MM.1S (cell line): ENCODE results near the gene PINK1.
A peak's percentile ranks its signal among the peaks of the same experiment; 100 is the strongest.

Source experiments
- DNase-seq: peaks from one replicate; pipeline ENCODE4 v3.0.0-alpha.2; 2015
- H2AFZ ChIP-seq: fragments of 300-600 bp; sonication (generic); 2 replicates; pipeline ENCODE4 v1.6.0; 2016; ENCODE audit warnings: antibody characterized with exemption, low read length
- H3F3A ChIP-seq: fragments of 300-600 bp; sonication (generic); 2 replicates; pipeline ENCODE4 v1.6.1; 2016; ENCODE audit warnings: mild to moderate bottlenecking, antibody characterized with exemption, low read length, moderate library complexity, mixed read lengths; ENCODE audit not compliant: insufficient read depth
- H3K27ac ChIP-seq: fragments of 300-600 bp; sonication (generic); 2 replicates; pipeline ENCODE4 v1.5.1; 2016; ENCODE audit warnings: mild to moderate bottlenecking, low read length
- H3K27me3 ChIP-seq: fragments of 300-600 bp; sonication (generic); replicated peaks from 2 replicates; pipeline ENCODE4 v1.6.0; 2016; ENCODE audit warnings: low read length; ENCODE audit not compliant: insufficient read depth
- H3K36me3 ChIP-seq: fragments of 300-600 bp; sonication (generic); replicated peaks from 2 replicates; pipeline ENCODE4 v1.6.1; 2016; ENCODE audit warnings: mild to moderate bottlenecking, low read length, mixed read lengths; ENCODE audit not compliant: insufficient read depth
- H3K4me1 ChIP-seq: fragments of 300-600 bp; sonication (generic); 2 replicates; pipeline ENCODE4 v1.6.1; 2016; ENCODE audit warnings: low read length, mixed read lengths
- H3K4me2 ChIP-seq: fragments of 300-600 bp; sonication (generic); 2 replicates; pipeline ENCODE4 v1.6.0; 2016; ENCODE audit warnings: low read depth, low read length
- H3K4me3 ChIP-seq: fragments of 300-600 bp; sonication (generic); 2 replicates; pipeline ENCODE4 v1.5.1; 2016; ENCODE audit warnings: low read length, mixed read lengths
- H3K79me2 ChIP-seq: fragments of 300-600 bp; sonication (generic); 2 replicates; pipeline ENCODE4 v1.6.1; 2016; ENCODE audit warnings: mixed run types, low read length, mixed read lengths
- H3K9ac ChIP-seq: fragments of 300-600 bp; sonication (generic); 2 replicates; pipeline ENCODE4 v1.6.1; 2016; ENCODE audit warnings: low read length, mixed read lengths
- H3K9me2 ChIP-seq: fragments of 300-600 bp; sonication (generic); replicated peaks from 2 replicates; pipeline ENCODE4 v1.6.1; 2016; ENCODE audit warnings: mild to moderate bottlenecking, low read length, mixed read lengths; ENCODE audit not compliant: insufficient read depth
- H3K9me3 ChIP-seq: fragments of 300-600 bp; sonication (generic); replicated peaks from 2 replicates; pipeline ENCODE4 v1.6.1; 2016; ENCODE audit warnings: mild to moderate bottlenecking, low read length, mixed read lengths; ENCODE audit not compliant: insufficient read depth
- H4K20me1 ChIP-seq: fragments of 300-600 bp; sonication (generic); 2 replicates; pipeline ENCODE4 v1.6.1; 2016; ENCODE audit warnings: mild to moderate bottlenecking, low read length, moderate library complexity, mixed read lengths; ENCODE audit not compliant: insufficient read depth
- EZH2 ChIP-seq: fragments of 300-600 bp; sonication (generic); optimal IDR thresholded peaks from 2 replicates; pipeline ENCODE3; 2017; ENCODE audit warnings: low read depth, mild to moderate bottlenecking, antibody characterized with exemption, low read length, mixed read lengths
- EZH2phosphoT487 ChIP-seq: fragments of 300-600 bp; sonication (generic); IDR thresholded peaks from 2 replicates; pipeline ENCODE4 v1.6.1; 2018; ENCODE audit warnings: antibody characterized with exemption, low read length
- TF ChIP-seq, protein P1 (sequence below): fragments of 300-600 bp; sonication (generic); IDR thresholded peaks from 2 replicates; pipeline ENCODE4 v1.5.1; 2016; ENCODE audit warnings: antibody characterized with exemption, low read length, mixed read lengths

The PINK1 gene

DNA sequence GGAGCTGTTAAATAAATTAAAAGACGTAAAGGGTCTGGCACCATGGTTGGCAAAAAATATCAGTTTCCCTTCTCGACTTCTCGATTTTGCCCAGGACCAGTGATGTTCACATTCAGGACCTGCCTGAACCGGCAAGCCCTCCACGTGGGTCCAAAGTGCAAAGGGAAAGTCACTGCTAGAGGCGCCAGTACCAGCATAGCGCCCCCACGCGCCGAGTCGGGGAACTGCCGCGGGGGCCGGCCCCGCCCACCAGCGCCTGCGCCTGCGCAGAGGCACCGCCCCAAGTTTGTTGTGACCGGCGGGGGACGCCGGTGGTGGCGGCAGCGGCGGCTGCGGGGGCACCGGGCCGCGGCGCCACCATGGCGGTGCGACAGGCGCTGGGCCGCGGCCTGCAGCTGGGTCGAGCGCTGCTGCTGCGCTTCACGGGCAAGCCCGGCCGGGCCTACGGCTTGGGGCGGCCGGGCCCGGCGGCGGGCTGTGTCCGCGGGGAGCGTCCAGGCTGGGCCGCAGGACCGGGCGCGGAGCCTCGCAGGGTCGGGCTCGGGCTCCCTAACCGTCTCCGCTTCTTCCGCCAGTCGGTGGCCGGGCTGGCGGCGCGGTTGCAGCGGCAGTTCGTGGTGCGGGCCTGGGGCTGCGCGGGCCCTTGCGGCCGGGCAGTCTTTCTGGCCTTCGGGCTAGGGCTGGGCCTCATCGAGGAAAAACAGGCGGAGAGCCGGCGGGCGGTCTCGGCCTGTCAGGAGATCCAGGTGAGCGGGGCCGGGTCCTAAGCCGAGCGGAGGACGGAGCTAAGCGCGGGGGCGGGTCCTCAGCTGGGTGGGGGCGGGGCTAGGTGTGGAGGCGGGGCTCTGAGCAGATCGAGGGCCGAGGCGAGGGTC, at the start of gene PINK1:
TSS of gene PINK1 (plus strand) at position 269 of the 875 bp plus-strand sequence. CDS start at position 360, 91 bp downstream.
- Histone ChIP-seq H3K4me1 (peaks cover 4% of the 10 kb centered on the region; the same call in 1 of the 2 replicates), H3K4me3 (peak within 1 kb of the TSS; percentile 79), H3F3A (no peaks in the 10 kb centered on the region), H3K9ac (peak within 1 kb of the TSS; percentile 68; the same call in 1 of the 2 replicates), H3K9me3 (no peaks in the 10 kb centered on the region), H3K27me3 (peaks cover 33% of the 10 kb centered on the region), H4K20me1 (no peaks in the 10 kb centered on the region), H3K4me2 (peak within 1 kb of the TSS; percentile 77), H3K79me2 (no peaks in the 10 kb centered on the region), H3K27ac (peak within 1 kb of the TSS; percentile 46; the same call in 1 of the 2 replicates), H3K9me2 (no peaks in the 10 kb centered on the region), H3K36me3 (no peaks in the 10 kb centered on the region), H2AFZ (peak within 1 kb of the TSS; percentile 88)
- TF ChIP-seq EZH2phosphoT487 (no peak), EZH2 (no peak)
- TF ChIP-seq, protein P1, sequence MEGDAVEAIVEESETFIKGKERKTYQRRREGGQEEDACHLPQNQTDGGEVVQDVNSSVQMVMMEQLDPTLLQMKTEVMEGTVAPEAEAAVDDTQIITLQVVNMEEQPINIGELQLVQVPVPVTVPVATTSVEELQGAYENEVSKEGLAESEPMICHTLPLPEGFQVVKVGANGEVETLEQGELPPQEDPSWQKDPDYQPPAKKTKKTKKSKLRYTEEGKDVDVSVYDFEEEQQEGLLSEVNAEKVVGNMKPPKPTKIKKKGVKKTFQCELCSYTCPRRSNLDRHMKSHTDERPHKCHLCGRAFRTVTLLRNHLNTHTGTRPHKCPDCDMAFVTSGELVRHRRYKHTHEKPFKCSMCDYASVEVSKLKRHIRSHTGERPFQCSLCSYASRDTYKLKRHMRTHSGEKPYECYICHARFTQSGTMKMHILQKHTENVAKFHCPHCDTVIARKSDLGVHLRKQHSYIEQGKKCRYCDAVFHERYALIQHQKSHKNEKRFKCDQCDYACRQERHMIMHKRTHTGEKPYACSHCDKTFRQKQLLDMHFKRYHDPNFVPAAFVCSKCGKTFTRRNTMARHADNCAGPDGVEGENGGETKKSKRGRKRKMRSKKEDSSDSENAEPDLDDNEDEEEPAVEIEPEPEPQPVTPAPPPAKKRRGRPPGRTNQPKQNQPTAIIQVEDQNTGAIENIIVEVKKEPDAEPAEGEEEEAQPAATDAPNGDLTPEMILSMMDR = peak; percentile 93
- peak; percentile 72 for DNase-seq

DNA sequence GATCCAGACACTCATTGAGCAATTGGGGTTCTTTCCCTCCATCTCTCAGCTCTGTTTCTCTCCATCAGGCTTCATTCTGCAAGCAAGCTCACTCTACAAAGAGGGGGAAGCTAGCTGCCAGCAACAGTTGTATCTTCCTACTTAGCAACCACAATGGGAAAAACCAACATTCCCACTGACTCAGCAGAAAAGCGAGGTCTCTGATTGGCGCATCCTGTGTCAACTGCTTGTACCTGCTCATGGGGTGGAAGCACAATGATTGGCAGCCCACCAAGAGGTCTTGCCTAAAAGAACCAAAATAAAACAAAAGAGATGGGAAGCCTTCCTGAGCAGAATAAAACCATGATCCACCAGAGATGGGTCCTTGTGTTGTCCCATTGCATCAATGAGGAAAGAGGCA, 48.4 kb upstream of the PINK1 start:
- Histone ChIP-seq H3K27ac (no peak overlapping the region), H3K27me3 (peaks cover 66% of the 10 kb centered on the region), H3F3A (no peaks in the 10 kb centered on the region), H3K36me3 (no peaks in the 10 kb centered on the region), H3K9ac (no peak overlapping the region), H3K4me3 (no peak overlapping the region), H3K4me1 (0 out of 2 replicates have a peak, but pooled peaks cover 9% of the 10 kb centered on the region), H3K9me2 (no peaks in the 10 kb centered on the region), H4K20me1 (no peaks in the 10 kb centered on the region), H3K4me2 (no peak overlapping the region), H3K79me2 (no peaks in the 10 kb centered on the region), H2AFZ (no peak overlapping the region), H3K9me3 (no peaks in the 10 kb centered on the region)
- no peak for DNase-seq
- no peak for TF ChIP-seq EZH2
- TF ChIP-seq, protein P1 = no peak
- no peak for TF ChIP-seq EZH2phosphoT487

DNA sequence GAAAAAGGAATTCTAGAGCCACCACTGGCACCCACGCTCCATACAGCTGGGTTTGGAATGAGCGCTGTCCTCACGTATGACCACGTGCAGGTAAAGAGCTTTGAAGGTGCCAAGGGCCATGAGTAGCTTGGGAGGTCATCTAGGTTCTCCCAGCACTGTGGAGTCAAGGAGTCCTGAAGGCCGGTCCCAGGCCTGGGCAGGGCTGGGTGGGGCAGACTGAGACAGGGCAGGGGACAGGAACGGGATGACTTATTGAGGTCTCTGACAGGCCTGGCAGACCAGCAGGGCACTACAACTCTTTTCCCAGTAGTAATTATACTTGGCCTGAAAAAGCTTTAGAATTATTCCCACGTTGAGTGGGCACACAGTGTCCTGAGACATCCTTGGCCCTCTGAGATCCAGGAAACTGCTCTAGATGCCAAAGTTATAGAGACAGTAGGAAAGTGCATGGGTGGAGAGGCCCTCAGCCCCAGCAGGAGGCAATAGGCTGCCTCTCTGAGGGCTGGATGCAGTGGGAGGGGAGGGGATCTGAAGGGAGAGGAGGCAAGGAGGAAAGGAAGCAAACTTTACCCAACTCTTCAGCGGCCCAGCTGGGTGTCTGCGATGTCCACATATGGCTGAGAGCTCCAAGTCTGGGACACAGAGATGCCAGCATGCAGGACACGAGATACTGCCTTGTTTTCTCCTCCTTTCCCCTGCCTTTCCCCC, 46.2 kb upstream of the PINK1 start:
- no peak for DNase-seq
- H3K27me3 ChIP-seq = peaks cover 69% of the 10 kb centered on the region
- no peak overlapping the region for H3K4me2 ChIP-seq

More for the DNA sequence above, 46.2 kb upstream of the PINK1 start:
- Histone ChIP-seq H3K9me3 (no peaks in the 10 kb centered on the region), H3K27ac (no peak overlapping the region), H3F3A (no peaks in the 10 kb centered on the region), H3K4me1 (0 out of 2 replicates have a peak, but pooled peaks cover 9% of the 10 kb centered on the region), H3K79me2 (no peaks in the 10 kb centered on the region), H3K9me2 (no peaks in the 10 kb centered on the region), H3K9ac (no peak overlapping the region), H3K4me3 (no peak overlapping the region), H3K36me3 (no peaks in the 10 kb centered on the region), H4K20me1 (no peaks in the 10 kb centered on the region), H2AFZ (no peak overlapping the region)
- TF ChIP-seq, protein P1 = no peak
- TF ChIP-seq EZH2 (no peak), EZH2phosphoT487 (no peak)
